ENCODE data around the gene KIAA0513.

Gene KIAA0513

DNA sequence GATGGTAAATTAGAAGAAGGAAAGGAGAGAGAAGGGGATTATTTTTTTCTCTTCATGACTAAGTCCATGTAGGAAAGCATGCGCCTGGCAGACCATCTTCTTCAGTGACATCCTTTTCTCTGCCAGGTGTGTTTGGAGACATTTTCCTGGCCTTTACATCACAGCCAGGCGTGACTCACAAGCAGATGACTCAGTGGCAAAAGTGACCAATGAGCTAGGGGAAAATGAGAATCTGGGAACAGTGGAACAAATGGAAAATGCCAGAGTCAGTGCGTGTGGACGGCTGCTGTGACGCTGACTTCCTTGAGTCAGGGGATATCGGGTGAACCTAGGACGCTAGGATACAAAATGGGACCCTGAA is 9.4 kb downstream of the KIAA0513 start:
- DNase-seq (ENCODE audit: low read depth in 1 of 2, low spot score in 1 of 2) = no peak

DNA sequence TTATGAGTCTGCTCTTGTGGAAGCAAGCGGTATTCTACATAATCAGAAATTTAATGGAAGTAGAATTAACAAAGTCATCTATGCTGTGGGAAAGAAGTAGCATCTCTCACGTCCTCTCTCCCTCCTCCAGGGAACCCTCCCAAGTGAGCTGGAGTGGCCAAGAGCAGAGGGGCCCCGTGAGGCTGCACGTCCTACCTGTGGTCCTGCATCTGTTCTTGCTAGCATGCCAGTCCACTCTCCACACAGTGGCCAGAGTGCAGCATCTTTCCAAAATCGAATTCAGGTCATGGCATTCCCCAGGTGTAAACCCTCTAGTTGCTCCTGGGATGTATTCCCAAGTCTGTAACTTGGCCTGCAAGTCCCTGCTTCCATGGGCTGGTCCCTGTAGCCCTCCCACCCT is 10.1 kb downstream of the KIAA0513 start:
- Histone ChIP-seq H3K27ac (replicated peaks) (no peak overlapping the region), H3K4me3 (replicated peaks; ENCODE audit: insufficient read depth, low read length) (no peak overlapping the region), H3K27me3 (ENCODE audit: insufficient read depth, poor library complexity, severe bottlenecking) (peaks cover 15% of the 10 kb centered on the region)
- no peak for DNase-seq (ENCODE audit: low read depth in 1 of 2, low spot score in 1 of 2)
- TF ChIP-seq GABPA (IDR thresholded peaks at IDR 0.05; ENCODE audit: low read depth) (no peak), SPI1 (IDR thresholded peaks at IDR 0.05; ENCODE audit: borderline replicate concordance, low read depth) (no peak), POLR2AphosphoS5 (IDR thresholded peaks at IDR 0.05; ENCODE audit: low read depth) (no peak)
- TF ChIP-seq, protein P1, sequence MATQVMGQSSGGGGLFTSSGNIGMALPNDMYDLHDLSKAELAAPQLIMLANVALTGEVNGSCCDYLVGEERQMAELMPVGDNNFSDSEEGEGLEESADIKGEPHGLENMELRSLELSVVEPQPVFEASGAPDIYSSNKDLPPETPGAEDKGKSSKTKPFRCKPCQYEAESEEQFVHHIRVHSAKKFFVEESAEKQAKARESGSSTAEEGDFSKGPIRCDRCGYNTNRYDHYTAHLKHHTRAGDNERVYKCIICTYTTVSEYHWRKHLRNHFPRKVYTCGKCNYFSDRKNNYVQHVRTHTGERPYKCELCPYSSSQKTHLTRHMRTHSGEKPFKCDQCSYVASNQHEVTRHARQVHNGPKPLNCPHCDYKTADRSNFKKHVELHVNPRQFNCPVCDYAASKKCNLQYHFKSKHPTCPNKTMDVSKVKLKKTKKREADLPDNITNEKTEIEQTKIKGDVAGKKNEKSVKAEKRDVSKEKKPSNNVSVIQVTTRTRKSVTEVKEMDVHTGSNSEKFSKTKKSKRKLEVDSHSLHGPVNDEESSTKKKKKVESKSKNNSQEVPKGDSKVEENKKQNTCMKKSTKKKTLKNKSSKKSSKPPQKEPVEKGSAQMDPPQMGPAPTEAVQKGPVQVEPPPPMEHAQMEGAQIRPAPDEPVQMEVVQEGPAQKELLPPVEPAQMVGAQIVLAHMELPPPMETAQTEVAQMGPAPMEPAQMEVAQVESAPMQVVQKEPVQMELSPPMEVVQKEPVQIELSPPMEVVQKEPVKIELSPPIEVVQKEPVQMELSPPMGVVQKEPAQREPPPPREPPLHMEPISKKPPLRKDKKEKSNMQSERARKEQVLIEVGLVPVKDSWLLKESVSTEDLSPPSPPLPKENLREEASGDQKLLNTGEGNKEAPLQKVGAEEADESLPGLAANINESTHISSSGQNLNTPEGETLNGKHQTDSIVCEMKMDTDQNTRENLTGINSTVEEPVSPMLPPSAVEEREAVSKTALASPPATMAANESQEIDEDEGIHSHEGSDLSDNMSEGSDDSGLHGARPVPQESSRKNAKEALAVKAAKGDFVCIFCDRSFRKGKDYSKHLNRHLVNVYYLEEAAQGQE (IDR thresholded peaks at IDR 0.05; ENCODE audit: insufficient replicate concordance, low read depth) = no peak
- TF ChIP-seq, protein P2, sequence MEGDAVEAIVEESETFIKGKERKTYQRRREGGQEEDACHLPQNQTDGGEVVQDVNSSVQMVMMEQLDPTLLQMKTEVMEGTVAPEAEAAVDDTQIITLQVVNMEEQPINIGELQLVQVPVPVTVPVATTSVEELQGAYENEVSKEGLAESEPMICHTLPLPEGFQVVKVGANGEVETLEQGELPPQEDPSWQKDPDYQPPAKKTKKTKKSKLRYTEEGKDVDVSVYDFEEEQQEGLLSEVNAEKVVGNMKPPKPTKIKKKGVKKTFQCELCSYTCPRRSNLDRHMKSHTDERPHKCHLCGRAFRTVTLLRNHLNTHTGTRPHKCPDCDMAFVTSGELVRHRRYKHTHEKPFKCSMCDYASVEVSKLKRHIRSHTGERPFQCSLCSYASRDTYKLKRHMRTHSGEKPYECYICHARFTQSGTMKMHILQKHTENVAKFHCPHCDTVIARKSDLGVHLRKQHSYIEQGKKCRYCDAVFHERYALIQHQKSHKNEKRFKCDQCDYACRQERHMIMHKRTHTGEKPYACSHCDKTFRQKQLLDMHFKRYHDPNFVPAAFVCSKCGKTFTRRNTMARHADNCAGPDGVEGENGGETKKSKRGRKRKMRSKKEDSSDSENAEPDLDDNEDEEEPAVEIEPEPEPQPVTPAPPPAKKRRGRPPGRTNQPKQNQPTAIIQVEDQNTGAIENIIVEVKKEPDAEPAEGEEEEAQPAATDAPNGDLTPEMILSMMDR (IDR thresholded peaks at IDR 0.05; ENCODE audit: insufficient read depth, low read length) = no peak

More for the DNA sequence above, 9.4 kb downstream of the KIAA0513 start:
- Histone ChIP-seq H3K27me3 (ENCODE audit: insufficient read depth, poor library complexity, severe bottlenecking) (peaks cover 10% of the 10 kb centered on the region), H3K27ac (replicated peaks) (no peak overlapping the region), H3K4me3 (replicated peaks; ENCODE audit: insufficient read depth, low read length) (no peak overlapping the region)
- TF ChIP-seq, protein P2 (IDR thresholded peaks at IDR 0.05; ENCODE audit: insufficient read depth, low read length) = no peak
- TF ChIP-seq POLR2AphosphoS5 (IDR thresholded peaks at IDR 0.05; ENCODE audit: low read depth) = no peak
- TF ChIP-seq, protein P1 (IDR thresholded peaks at IDR 0.05; ENCODE audit: insufficient replicate concordance, low read depth) = no peak
- TF ChIP-seq GABPA (IDR thresholded peaks at IDR 0.05; ENCODE audit: low read depth) = no peak
- TF ChIP-seq SPI1 (IDR thresholded peaks at IDR 0.05; ENCODE audit: borderline replicate concordance, low read depth) = no peak

DNA sequence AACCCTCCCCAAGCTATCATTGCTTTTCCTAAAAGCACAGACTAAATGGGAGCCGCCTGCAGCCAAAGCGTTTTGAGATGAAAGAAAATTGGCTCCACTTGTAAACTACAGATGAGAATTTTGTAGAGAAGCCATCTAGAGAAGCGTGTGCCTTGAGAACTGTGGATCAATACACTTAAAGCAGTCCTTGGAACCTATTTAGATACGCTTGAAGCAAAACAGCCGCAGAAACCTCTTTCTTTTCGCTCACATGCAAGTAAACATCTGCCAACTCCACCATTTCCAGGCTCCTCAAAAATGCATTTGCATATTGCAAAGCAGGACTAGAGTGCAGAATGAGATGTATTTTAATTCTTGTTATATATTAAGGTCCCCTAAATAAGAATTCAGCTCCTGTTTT is 13.1 kb downstream of the KIAA0513 start:
- Histone ChIP-seq H3K27ac (replicated peaks) (no peak overlapping the region), H3K4me3 (replicated peaks; ENCODE audit: insufficient read depth, low read length) (no peak overlapping the region), H3K27me3 (ENCODE audit: insufficient read depth, poor library complexity, severe bottlenecking) (peaks cover 23% of the 10 kb centered on the region)
- no peak for DNase-seq (ENCODE audit: low read depth in 1 of 2, low spot score in 1 of 2)
- TF ChIP-seq, protein P2 (IDR thresholded peaks at IDR 0.05; ENCODE audit: insufficient read depth, low read length) = no peak
- TF ChIP-seq POLR2AphosphoS5 (IDR thresholded peaks at IDR 0.05; ENCODE audit: low read depth) (no peak), GABPA (IDR thresholded peaks at IDR 0.05; ENCODE audit: low read depth) (no peak)
